Measurements from ENCODE around the gene SART1. TPM values are rescaled to one million over a fixed set of nuclear protein-coding genes. Genes with fewer than 3 reads are reported as not detected.

SART1 gene
- total RNA-seq, 4 donors from 2014 or later: 12.0 to 55.2 (median 33.3) TPM

- DNase-seq (no peak), ATAC-seq (no peak)
- Histone ChIP-seq H3K27ac (no peak overlapping the region), H3K4me1 (peaks cover 15 to 17% of the 10 kb centered on the region in 2 donors), H3K4me3 (no peak overlapping the region), H3K9me3 (no peaks in the 10 kb centered on the region), H3K27me3 (no peaks in the 10 kb centered on the region), H3K36me3 (peaks cover 0 to 50% of the 10 kb centered on the region in 2 donors)
- intact Hi-C loops (cut with DNase I; ENCODE audit: low total_unique reads): no loop called here
- TF ChIP-seq CTCF (IDR thresholded peaks at IDR 0.05 in 4 of 5, conservative IDR thresholded peaks at IDR 0.05 in 1 of 5) (no peak), POLR2A (IDR thresholded peaks at IDR 0.05) (no peak)
- in situ Hi-C loops (cut with MboI; ENCODE audit: low sequenced_read_pairs in 4 of 4): no loop called here
Observed at GRCh38 chr11:65973439-65974110, 12.0 kb downstream of the SART1 start.

GRCh38 chr11:65975771-65976170 lies 14.2 kb downstream of the SART1 start:
- intact Hi-C loops (cut with DNase I; ENCODE audit: low total_unique reads): no loop called here
- in situ Hi-C loops (cut with MboI; ENCODE audit: low sequenced_read_pairs in 4 of 4): loop anchor here in 2 of 4 donors (25.0 kb wide), 1 partner anchor 263 kb away; the partner anchor contains the start of genes KAT5 (in 2 of the 2) and RNASEH2C (in 2 of the 2)

GRCh38 chr11:65976216-65977176 lies 15.0 kb downstream of the SART1 start:
- intact Hi-C loops (cut with DNase I; ENCODE audit: low total_unique reads): no loop called here
- Histone ChIP-seq H3K4me1 (no peaks in the 10 kb centered on the region), H3K27me3 (no peaks in the 10 kb centered on the region), H3K4me3 (no peak overlapping the region), H3K27ac (no peak overlapping the region), H3K9me3 (no peaks in the 10 kb centered on the region), H3K36me3 (peaks cover 0 to 57% of the 10 kb centered on the region in 2 donors)
- ATAC-seq (no peak), DNase-seq (no peak)
- in situ Hi-C loops (cut with MboI; ENCODE audit: low sequenced_read_pairs in 4 of 4): loop anchor here in 2 of 4 donors (25.0 kb wide), 1 partner anchor 264 kb away; the partner anchor contains the start of genes KAT5 (in 2 of the 2) and RNASEH2C (in 2 of the 2)
- TF ChIP-seq POLR2A (IDR thresholded peaks at IDR 0.05) (no peak), CTCF (IDR thresholded peaks at IDR 0.05 in 4 of 5, conservative IDR thresholded peaks at IDR 0.05 in 1 of 5) (no peak)

More at GRCh38 chr11:65975771-65976170, 14.2 kb downstream of the SART1 start:
- no peaks in the 10 kb centered on the region for H3K9me3 ChIP-seq
- no peak overlapping the region for H3K4me3 ChIP-seq
- ATAC-seq (no peak), DNase-seq (no peak)
- no peaks in the 10 kb centered on the region for H3K4me1 ChIP-seq
- H3K27ac ChIP-seq: no peak overlapping the region
- TF ChIP-seq CTCF (IDR thresholded peaks at IDR 0.05 in 4 of 5, conservative IDR thresholded peaks at IDR 0.05 in 1 of 5) (no peak), POLR2A (IDR thresholded peaks at IDR 0.05) (no peak)
- H3K27me3 ChIP-seq: no peaks in the 10 kb centered on the region
- H3K36me3 ChIP-seq: peaks cover 0 to 57% of the 10 kb centered on the region in 2 donors

GRCh38 chr11:65977621-65978390 lies 16.3 kb downstream of the SART1 start:
- H3K4me3 ChIP-seq: no peak overlapping the region
- H3K27me3 ChIP-seq: no peaks in the 10 kb centered on the region
- H3K4me1 ChIP-seq: no peaks in the 10 kb centered on the region
- ATAC-seq (no peak), DNase-seq (no peak)
- H3K9me3 ChIP-seq: no peaks in the 10 kb centered on the region
- intact Hi-C loops (cut with DNase I; ENCODE audit: low total_unique reads): no loop called here
- TF ChIP-seq CTCF (IDR thresholded peaks at IDR 0.05 in 4 of 5, conservative IDR thresholded peaks at IDR 0.05 in 1 of 5): no peak
- H3K36me3 ChIP-seq: peaks cover 0 to 57% of the 10 kb centered on the region in 2 donors
- in situ Hi-C loops (cut with MboI; ENCODE audit: low sequenced_read_pairs in 4 of 4): loop anchor here in 2 of 4 donors (25.0 kb wide), 1 partner anchor 266 kb away; the partner anchor contains the start of genes KAT5 (in 2 of the 2) and RNASEH2C (in 2 of the 2)
- no peak overlapping the region for H3K27ac ChIP-seq

Data from gastrocnemius medialis (tissue), 4 donors.